ENCODE data around the gene CCDC7.
A peak's percentile ranks its signal among the peaks of the same experiment; 100 is the strongest.
"Not testable (repeated sequence)": the region's sequence is repeated elsewhere in the genome, so short reads cannot be mapped to it uniquely, and the experiment has no call there.

The CCDC7 gene

GRCh38 chr10:32445740-32446535, at the start of gene CCDC7:
Gene CCDC7 (plus strand): TSS chr10:32446140. CDS start chr10:32451643, 5,503 bp downstream.
- DNase-seq: peak; percentile 90

GRCh38 chr10:32397163-32397562, 48.8 kb upstream of the CCDC7 start:
- not testable (repeated sequence) for DNase-seq

GRCh38 chr10:32399720-32400119, 46.2 kb upstream of the CCDC7 start:
- not testable (repeated sequence) for DNase-seq

GRCh38 chr10:32400961-32401360, 45.0 kb upstream of the CCDC7 start:
- DNase-seq: no peak

GRCh38 chr10:32402499-32402898, 43.4 kb upstream of the CCDC7 start:
- DNase-seq: no peak

- DNase-seq: no peak
These were observed 42.8 kb upstream of the CCDC7 start for GRCh38 chr10:32403091-32403490.

DNA sequence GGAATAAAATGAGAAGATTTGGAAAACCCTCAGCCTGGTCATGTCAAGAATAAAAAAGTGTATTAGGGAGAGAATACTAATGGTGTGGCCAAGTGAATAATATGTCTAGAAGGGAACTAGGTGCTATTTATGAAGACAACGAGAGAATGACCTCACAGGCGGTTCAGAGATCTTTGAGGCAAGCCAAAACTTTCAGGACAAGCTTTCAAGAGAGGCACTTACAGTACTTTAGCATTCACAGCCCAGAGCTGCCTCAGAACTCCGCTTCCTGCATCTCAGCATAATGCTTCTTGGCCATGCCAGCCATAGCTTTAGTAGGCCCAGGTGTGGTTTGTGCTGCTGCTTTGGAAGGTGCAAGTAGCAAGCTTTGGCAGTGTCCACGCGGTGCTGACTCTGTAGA, 37.2 kb upstream of the CCDC7 start:
- no peak for DNase-seq

GRCh38 chr10:32409741-32410140, 36.2 kb upstream of the CCDC7 start:
- DNase-seq: no peak

DNA sequence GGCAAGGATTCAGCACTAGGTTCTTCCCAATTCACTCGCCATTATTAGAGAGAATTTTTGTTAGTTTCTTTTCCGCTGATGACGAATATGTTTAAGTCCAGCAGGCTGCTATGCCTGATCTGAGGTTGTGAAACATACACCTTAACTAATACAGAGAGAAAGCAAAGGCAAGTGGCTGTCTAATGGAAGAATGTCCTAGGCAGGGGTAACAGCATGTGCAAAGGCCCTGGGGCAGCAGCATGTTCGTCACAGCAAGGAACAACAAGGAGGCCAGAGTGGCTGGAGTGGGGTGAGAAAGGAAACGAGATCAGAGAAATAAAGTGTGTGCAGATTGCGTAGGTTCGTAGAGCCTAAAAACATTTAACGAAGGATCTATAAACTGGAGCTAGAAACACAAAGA, 35.4 kb upstream of the CCDC7 start:
- no peak for DNase-seq

GRCh38 chr10:32411797-32412498, 34.0 kb upstream of the CCDC7 start:
- no peak for DNase-seq

GRCh38 chr10:32412499-32412853, 33.5 kb upstream of the CCDC7 start:
- DNase-seq: no peak

DNA sequence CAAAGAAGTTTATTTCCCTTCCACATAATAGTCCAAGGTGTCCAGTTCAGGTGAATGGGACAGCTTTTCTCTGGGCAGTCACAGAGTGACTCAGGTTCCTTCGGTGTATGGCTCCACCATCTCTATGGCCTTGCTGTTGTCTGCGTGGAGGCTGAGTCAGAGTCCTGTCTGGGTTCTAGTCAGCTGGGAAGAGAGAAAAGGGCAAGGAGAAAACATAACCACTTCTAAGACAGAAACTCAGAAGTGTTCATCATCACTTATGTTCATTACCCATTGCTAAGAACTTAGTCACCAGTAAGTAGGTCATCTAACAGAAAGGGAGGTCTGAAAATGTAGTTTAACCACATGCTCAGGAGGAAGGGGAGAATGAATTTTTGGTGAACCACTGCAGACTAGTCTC, 32.4 kb upstream of the CCDC7 start:
- no peak for DNase-seq

DNA sequence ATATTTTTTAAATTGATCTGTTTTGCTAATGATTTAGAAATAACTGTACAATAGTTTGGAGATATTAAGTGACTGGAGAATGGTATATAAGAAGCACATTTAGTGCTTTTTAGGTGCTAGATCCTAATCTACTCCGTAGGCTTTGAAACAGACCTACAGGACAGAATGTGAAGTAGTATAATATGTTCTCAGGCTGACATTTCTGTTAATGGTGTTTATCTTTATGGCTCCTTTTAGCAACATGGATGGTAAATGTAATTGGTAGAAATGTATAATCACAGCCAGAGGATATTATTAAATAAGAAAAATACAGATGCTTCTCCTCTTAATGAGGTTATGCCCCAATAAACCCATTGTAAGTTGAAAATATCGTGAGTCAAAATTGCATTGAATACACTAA, 30.6 kb upstream of the CCDC7 start:
- DNase-seq: no peak

DNA sequence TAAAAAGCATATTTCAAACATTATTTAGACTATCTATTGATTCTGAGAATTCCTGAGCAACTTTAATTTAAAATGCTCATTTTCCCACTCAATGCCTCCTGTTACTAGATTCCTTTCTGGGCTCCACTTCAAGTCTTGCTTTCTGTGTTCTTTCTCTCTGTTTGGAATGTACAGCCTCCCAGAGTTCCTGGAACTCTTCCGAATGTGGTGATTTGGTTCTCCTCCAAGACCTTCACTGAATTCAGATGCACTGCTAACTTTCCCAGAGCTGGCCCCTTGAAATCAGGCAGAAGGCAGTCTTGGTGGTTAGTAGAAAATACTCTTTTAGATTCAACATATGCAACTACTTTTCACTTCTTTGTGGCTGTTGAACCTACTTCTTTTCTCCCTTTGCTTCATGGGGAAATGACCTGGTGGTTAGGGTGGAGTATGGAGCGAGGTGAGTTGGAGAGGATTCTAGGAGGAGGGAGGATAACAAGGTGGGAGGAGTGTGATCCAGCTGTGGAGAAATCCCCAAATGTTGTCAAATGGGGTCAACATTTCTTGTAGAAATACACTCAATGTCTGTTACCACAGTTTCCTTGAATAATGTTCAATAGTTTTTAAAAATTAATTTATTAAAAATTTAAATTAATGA, 27.9 kb upstream of the CCDC7 start:
- DNase-seq: peak; percentile 60

DNA sequence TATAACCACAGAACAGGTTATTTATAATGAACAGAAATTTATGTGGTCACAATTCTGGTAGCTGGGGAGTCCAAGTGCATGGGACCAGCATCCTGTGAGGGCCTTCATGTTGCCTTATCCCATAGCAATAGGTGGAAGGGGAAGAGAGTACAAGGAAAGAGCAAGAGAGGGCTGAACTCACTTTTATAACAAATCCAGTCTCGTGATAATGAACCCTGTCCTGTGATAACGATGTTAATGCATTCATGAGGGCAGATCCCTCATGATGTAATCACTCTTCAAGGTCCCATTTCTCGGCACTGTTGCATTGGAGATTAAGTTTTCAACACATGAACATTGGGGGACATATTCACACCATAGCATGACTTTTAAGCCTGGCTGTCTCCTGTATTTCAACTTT, 27.4 kb upstream of the CCDC7 start:
- DNase-seq: no peak

DNA sequence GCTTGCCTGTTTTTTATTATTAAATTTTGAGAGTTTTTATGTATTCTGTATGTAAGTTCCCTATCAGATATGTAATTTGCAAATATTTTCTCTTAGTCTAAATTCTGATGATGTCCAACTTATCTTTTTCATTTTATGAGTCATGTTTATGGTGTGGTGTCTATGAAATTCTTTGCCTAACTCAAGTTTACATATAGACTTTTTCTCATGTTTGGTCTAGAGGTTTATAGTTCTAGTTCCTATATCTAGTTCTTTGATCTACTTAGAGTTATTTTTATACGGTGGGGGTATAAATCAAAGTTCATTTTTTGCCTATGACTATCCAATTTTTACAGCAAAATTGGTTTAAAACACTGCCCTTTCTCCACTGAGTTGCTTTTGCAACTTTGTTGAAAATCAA, 26.3 kb upstream of the CCDC7 start:
- DNase-seq: no peak

DNA sequence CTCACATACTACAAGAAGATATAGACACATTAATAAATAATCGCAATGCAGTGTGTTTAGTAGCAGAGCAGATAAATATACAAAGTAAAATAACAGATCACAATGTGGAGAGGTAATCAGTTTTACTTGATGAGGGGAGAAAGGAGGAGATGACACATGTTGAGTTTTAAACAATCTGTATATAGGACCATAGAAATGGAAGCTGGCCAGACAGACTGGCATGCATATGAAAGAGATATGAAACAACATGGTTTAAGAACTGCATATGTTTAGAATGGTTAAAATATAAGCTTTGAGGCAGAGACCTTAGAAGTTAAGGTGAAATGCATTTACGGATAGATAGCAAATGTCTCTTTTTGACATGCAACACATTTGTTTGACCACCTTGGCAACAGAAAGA, 19.8 kb upstream of the CCDC7 start:
- DNase-seq: no peak

DNA sequence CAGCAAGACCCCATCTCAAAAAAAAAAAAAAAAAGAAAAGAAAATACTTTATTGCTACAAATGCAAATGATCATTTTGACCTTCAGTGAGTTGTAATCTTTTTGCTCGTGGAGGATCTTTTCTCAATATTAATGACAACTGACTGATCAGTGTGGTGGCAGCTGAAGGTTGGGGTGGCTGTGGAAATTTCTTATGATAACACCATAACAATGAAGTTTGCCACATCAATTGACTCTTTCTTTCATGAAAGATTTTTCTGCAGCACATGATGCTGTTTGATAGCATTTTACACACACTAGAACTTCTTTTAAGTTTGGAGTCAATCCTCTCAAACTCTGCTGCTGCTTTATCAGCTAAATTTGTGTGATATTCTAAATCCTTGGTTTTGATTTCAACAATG, 12.4 kb upstream of the CCDC7 start:
- no peak for DNase-seq

DNA sequence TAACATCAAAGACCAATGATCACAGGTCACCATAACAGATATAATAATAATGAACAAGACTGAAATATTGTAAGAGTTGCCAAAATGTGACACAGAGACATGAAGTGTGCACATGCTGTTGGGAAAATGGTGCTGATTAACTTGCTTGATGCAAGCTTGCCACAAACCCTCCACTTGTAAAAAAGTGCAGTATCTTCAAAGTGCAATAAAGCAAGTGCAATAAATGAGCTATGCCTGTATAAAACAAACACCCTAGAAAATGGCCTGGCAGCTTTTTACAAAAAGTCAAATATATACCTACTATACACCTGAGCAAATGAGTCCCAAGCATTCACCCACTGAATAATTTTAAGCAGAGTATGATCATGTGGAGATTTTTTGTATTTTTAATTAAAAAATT, 9.7 kb upstream of the CCDC7 start:
- no peak for DNase-seq

DNA sequence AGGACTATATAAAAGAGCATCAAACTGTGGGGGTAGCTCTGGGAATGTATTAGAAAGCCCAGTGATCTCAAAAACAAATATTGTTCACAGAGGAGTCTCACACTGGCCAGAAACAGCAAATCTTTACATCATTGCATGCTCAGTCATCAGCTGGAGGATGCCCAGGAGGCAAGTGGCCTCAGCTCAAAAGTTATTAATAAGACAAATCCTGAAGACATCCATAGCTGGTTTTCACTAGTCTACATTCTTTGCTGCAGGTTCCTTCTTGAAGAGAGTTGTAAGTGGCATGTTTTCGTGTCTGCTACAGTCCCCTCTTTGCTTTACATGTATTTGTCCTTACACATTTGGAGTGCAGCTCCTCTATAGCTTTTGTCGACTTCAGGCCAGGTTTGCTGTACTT, 8.6 kb upstream of the CCDC7 start:
- DNase-seq: no peak

DNA sequence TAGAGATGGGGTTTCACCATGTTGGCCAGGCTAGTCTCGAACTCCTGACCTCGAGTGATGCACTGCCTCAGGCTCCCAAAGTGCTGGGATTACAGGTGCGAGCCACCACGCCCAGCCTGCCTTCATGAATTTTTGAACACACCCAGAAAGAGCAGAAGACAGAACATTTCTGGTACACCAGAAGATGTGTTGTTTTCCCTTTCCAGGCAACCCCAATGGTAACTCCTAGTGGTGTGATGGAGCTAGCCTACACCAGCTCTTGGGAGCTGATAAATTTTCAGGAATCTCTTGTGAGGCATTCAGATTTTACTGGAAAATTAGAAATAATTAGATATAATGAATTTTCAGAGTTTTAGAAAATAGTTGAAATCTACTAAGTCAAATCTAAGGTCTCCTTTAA, 904 bp upstream of the CCDC7 start:
- no peak for DNase-seq

- DNase-seq: peak; percentile 46
These were observed 831 bp downstream of the CCDC7 start for GRCh38 chr10:32446536-32447406.

DNA sequence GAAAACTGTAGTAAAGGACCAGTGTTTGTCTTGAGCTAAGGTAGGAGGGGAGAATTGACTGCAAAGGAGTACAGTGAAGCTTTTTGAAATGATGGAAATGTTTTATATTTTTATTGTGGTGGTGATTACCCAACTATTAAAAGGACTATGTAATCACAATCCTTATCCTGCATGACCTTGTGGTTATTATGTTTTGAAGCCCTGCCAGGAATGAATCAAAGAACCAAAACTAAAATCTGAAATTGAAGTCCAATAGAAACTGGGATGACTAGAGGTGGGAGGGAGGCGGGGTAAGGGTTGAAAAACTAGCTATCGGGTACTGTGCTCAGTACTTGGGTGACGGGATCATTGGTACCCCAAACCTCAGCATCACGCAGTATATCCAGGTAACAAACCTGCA, 8.2 kb downstream of the CCDC7 start:
- DNase-seq: no peak
